ENCODE data around the gene ATP6V0A1. TPM values are rescaled to one million over a fixed set of nuclear protein-coding genes. Genes with fewer than 3 reads are reported as not detected.
A peak's percentile ranks its signal among the peaks of the same experiment; 100 is the strongest.

Gene ATP6V0A1
- total RNA-seq, 2 experiments from 2014 or later = 5.8 to 7.1 TPM

GRCh38 chr17:42484304-42484703 is 25.6 kb downstream of the ATP6V0A1 start:
- DNase-seq (peak; percentile 94), ATAC-seq (peak; percentile 95)
- no peaks in the 10 kb centered on the region for H3K27me3 Mint-ChIP-seq
- H3K36me3 Mint-ChIP-seq (ENCODE audit: low read depth) = peaks cover 6% of the 10 kb centered on the region
- peaks cover 30% of the 10 kb centered on the region for H3K4me1 Mint-ChIP-seq (ENCODE audit: low read depth)
- CTCF ChIA-PET = interaction anchor here (1.2 to 2.1 kb wide), 4 partner anchors 10 to 172 kb away, joined by 3 to 8 read pairs (median 4); no protein-coding TSS in a partner anchor
- no peak for TF ChIP-seq CTCF (IDR thresholded peaks at IDR 0.05)
- intact Hi-C loops (cut with micrococcal nuclease) = no loop called here
- H3K4me3 Mint-ChIP-seq = peak overlapping the region; percentile 30
- POLR2A ChIA-PET = interaction anchor here (1.4 kb wide), 1 partner anchor 52 kb away, joined by 3 read pairs; no protein-coding TSS in a partner anchor
- H3K9me3 Mint-ChIP-seq = no peaks in the 10 kb centered on the region
- H3K27ac Mint-ChIP-seq = peak overlapping the region; percentile 49

- no peak for TF ChIP-seq CTCF (IDR thresholded peaks at IDR 0.05)
- Mint-ChIP-seq H3K9me3 (no peaks in the 10 kb centered on the region), H3K36me3 (ENCODE audit: low read depth) (peaks cover 12% of the 10 kb centered on the region), H3K27ac (no peak overlapping the region), H3K4me3 (no peak overlapping the region), H3K4me1 (ENCODE audit: low read depth) (peaks cover 23% of the 10 kb centered on the region), H3K27me3 (no peaks in the 10 kb centered on the region)
- ATAC-seq (no peak), DNase-seq (no peak)
- ChIA-PET POLR2A (no interaction called here), CTCF (interaction anchor here (1.4 to 2.1 kb wide), 3 partner anchors 8 to 42 kb away, joined by 3 to 8 read pairs (median 4); no protein-coding TSS in a partner anchor)
- intact Hi-C loops (cut with micrococcal nuclease) = no loop called here
Observed at GRCh38 chr17:42485680-42486079, 27.0 kb downstream of the ATP6V0A1 start.

GRCh38 chr17:42488032-42488431 is 29.4 kb downstream of the ATP6V0A1 start:
- CTCF ChIA-PET = interaction anchor here (1.0 kb wide), 1 partner anchor 43 kb away, joined by 3 read pairs; no protein-coding TSS in a partner anchor
- POLR2A ChIA-PET = no interaction called here
- ATAC-seq = no peak

GRCh38 chr17:42493319-42493718 is 34.6 kb downstream of the ATP6V0A1 start:
- no peak for TF ChIP-seq CTCF (IDR thresholded peaks at IDR 0.05)
- intact Hi-C loops (cut with micrococcal nuclease) = no loop called here
- ChIA-PET POLR2A (interaction anchor here (1.2 kb wide), 1 partner anchor 15 kb away, joined by 3 read pairs; no protein-coding TSS in a partner anchor), CTCF (interaction anchor here (1.1 to 1.7 kb wide), 4 partner anchors 8 to 54 kb away, joined by 3 to 4 read pairs (median 4); no protein-coding TSS in a partner anchor)
- Mint-ChIP-seq H3K27ac (no peak overlapping the region), H3K9me3 (no peaks in the 10 kb centered on the region), H3K4me1 (ENCODE audit: low read depth) (peaks cover 5% of the 10 kb centered on the region), H3K27me3 (no peaks in the 10 kb centered on the region), H3K4me3 (no peak overlapping the region), H3K36me3 (ENCODE audit: low read depth) (peaks cover 13% of the 10 kb centered on the region)
- DNase-seq = no peak
- ATAC-seq = no peak

More at GRCh38 chr17:42488032-42488431, 29.4 kb downstream of the ATP6V0A1 start:
- DNase-seq = no peak
- TF ChIP-seq CTCF (IDR thresholded peaks at IDR 0.05) = no peak
- no peak overlapping the region for H3K27ac Mint-ChIP-seq
- H3K4me1 Mint-ChIP-seq (ENCODE audit: low read depth) = peaks cover 22% of the 10 kb centered on the region
- intact Hi-C loops (cut with micrococcal nuclease) = no loop called here
- no peaks in the 10 kb centered on the region for H3K9me3 Mint-ChIP-seq
- H3K4me3 Mint-ChIP-seq = no peak overlapping the region
- H3K36me3 Mint-ChIP-seq (ENCODE audit: low read depth) = peaks cover 9% of the 10 kb centered on the region
- no peaks in the 10 kb centered on the region for H3K27me3 Mint-ChIP-seq

GRCh38 chr17:42494673-42495072 is 36.0 kb downstream of the ATP6V0A1 start:
- POLR2A ChIA-PET = interaction anchor here (1.2 kb wide), 1 partner anchor 14 kb away, joined by 3 read pairs; no protein-coding TSS in a partner anchor
- Mint-ChIP-seq H3K36me3 (ENCODE audit: low read depth) (peaks cover 12% of the 10 kb centered on the region), H3K9me3 (no peaks in the 10 kb centered on the region), H3K27me3 (no peaks in the 10 kb centered on the region), H3K4me3 (no peak overlapping the region), H3K27ac (no peak overlapping the region), H3K4me1 (ENCODE audit: low read depth) (peaks cover 5% of the 10 kb centered on the region)
- intact Hi-C loops (cut with micrococcal nuclease) = no loop called here
- DNase-seq = no peak
- TF ChIP-seq CTCF (IDR thresholded peaks at IDR 0.05) = no peak
- CTCF ChIA-PET = interaction anchor here (1.0 to 1.7 kb wide), 5 partner anchors 10 to 56 kb away, joined by 3 to 5 read pairs (median 4); no protein-coding TSS in a partner anchor
- no peak for ATAC-seq

All from activated CD8-positive, alpha-beta T cell treated with anti-CD3 and anti-CD28 coated beads for 36 hours (primary cell).